GM12873 (cell line): ENCODE measurements around the gene TADA2B.

ENCODE experiments used
- CTCF ChIP-seq: IDR thresholded peaks from 2 replicates; pipeline ENCODE4 v1.5.1; 2012; ENCODE audit warnings: low read depth, mild to moderate bottlenecking, moderate library complexity, low read length, control low read depth; ENCODE audit not compliant: insufficient read depth; ENCODE audit errors: missing control alignments

TADA2B gene

GRCh38 chr4:7030856-7031255 is 12.3 kb upstream of the TADA2B start:
- no peak for TF ChIP-seq CTCF

GRCh38 chr4:7031558-7032449 is 11.4 kb upstream of the TADA2B start:
- no peak for TF ChIP-seq CTCF

GRCh38 chr4:7032596-7032995 is 10.6 kb upstream of the TADA2B start:
- TF ChIP-seq CTCF: no peak

- TF ChIP-seq CTCF: no peak
Observed at GRCh38 chr4:7034262-7035081, 8.7 kb upstream of the TADA2B start.

GRCh38 chr4:7037425-7037824 is 5.7 kb upstream of the TADA2B start:
- peak; percentile 28 for TF ChIP-seq CTCF

- no peak for TF ChIP-seq CTCF
Observed at GRCh38 chr4:7040765-7041164, 2.4 kb upstream of the TADA2B start.

- TF ChIP-seq CTCF: no peak
Observed at GRCh38 chr4:7041246-7041645, 1.9 kb upstream of the TADA2B start.
